ENCODE data around the gene CRCP.

DNA sequence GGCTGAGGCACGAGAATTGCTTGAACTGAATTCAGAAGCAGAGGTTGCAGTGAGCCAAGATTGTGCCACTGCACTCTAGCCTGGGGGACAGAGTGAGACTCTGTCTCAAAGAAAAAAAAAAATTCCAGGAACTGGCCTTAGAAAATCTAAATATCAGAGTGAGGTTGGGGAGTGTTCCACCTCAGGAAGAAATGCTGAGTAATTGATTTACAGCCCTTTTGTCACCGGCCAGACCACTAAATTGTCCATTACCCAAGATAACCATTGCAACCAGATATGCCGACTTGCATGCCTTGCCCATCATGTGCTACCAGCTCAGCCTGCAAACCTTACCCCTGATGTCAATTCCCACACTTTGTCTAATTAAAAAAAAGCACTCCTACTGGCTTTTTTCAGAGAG is 42.4 kb downstream of the CRCP start:
- TF ChIP-seq GABPA (IDR thresholded peaks at IDR 0.05; ENCODE audit: low read depth) (no peak), POLR2AphosphoS2 (IDR thresholded peaks at IDR 0.05; ENCODE audit: low read depth, low read length) (no peak), RAD21 (IDR thresholded peaks at IDR 0.05; ENCODE audit: insufficient read depth, low read depth, low read length) (no peak), SUZ12 (IDR thresholded peaks at IDR 0.05; ENCODE audit: unreplicated experiment) (no peak), KDM1A (IDR thresholded peaks at IDR 0.05; ENCODE audit: borderline replicate concordance) (no peak)
- TF ChIP-seq, protein P1, sequence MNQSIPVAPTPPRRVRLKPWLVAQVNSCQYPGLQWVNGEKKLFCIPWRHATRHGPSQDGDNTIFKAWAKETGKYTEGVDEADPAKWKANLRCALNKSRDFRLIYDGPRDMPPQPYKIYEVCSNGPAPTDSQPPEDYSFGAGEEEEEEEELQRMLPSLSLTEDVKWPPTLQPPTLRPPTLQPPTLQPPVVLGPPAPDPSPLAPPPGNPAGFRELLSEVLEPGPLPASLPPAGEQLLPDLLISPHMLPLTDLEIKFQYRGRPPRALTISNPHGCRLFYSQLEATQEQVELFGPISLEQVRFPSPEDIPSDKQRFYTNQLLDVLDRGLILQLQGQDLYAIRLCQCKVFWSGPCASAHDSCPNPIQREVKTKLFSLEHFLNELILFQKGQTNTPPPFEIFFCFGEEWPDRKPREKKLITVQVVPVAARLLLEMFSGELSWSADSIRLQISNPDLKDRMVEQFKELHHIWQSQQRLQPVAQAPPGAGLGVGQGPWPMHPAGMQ (IDR thresholded peaks at IDR 0.05; ENCODE audit: borderline replicate concordance) = no peak
- TF ChIP-seq, protein P2, sequence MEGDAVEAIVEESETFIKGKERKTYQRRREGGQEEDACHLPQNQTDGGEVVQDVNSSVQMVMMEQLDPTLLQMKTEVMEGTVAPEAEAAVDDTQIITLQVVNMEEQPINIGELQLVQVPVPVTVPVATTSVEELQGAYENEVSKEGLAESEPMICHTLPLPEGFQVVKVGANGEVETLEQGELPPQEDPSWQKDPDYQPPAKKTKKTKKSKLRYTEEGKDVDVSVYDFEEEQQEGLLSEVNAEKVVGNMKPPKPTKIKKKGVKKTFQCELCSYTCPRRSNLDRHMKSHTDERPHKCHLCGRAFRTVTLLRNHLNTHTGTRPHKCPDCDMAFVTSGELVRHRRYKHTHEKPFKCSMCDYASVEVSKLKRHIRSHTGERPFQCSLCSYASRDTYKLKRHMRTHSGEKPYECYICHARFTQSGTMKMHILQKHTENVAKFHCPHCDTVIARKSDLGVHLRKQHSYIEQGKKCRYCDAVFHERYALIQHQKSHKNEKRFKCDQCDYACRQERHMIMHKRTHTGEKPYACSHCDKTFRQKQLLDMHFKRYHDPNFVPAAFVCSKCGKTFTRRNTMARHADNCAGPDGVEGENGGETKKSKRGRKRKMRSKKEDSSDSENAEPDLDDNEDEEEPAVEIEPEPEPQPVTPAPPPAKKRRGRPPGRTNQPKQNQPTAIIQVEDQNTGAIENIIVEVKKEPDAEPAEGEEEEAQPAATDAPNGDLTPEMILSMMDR (IDR thresholded peaks at IDR 0.05 in 2 of 3, conservative IDR thresholded peaks at IDR 0.05 in 1 of 3; ENCODE audit: control insufficient read depth in 2 of 3, extremely low read depth in 1 of 3, insufficient read depth in 1 of 3, low read depth in 3 of 3, low read length in 3 of 3) = no peak
- TF ChIP-seq, protein P3, sequence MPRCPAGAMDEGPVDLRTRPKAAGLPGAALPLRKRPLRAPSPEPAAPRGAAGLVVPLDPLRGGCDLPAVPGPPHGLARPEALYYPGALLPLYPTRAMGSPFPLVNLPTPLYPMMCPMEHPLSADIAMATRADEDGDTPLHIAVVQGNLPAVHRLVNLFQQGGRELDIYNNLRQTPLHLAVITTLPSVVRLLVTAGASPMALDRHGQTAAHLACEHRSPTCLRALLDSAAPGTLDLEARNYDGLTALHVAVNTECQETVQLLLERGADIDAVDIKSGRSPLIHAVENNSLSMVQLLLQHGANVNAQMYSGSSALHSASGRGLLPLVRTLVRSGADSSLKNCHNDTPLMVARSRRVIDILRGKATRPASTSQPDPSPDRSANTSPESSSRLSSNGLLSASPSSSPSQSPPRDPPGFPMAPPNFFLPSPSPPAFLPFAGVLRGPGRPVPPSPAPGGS (IDR thresholded peaks at IDR 0.05; ENCODE audit: borderline replicate concordance, insufficient read depth, low read depth, low read length, poor library complexity, severe bottlenecking) = no peak
